GM19372 (cell line): ENCODE measurements around the gene RPS6KA5.
"Not testable (repeated sequence)": the region's sequence is repeated elsewhere in the genome, so short reads cannot be mapped to it uniquely, and the experiment has no call there.

Source experiments
- ATAC-seq: cut with Tn5 transposase; IDR thresholded peaks from one replicate; pipeline ENCODE4 v1.9.1; 2021; ENCODE audit warnings: mild to moderate bottlenecking, low read depth, moderate library complexity; ENCODE audit not compliant: unreplicated experiment

The RPS6KA5 gene

DNA sequence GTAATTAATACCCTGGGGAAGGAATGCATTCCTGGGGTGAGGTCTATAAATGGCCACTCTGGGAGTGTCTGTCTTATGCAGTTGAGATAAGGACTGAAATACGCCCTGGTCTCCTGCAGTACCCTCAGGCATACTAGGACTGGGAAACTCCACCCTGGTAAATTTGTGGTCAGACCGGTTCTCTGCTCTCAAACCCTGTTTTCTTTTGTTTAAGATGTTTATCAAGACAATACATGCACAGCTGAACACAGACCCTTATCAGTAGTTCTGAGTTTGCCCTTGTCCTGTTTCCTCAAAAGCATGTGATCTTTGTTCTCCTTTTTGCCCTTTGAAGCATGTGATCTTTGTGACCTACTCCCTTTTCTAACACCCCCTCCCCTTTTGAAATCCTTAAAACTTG lies 106.8 kb downstream of the RPS6KA5 start:
- ATAC-seq = not testable (repeated sequence)

DNA sequence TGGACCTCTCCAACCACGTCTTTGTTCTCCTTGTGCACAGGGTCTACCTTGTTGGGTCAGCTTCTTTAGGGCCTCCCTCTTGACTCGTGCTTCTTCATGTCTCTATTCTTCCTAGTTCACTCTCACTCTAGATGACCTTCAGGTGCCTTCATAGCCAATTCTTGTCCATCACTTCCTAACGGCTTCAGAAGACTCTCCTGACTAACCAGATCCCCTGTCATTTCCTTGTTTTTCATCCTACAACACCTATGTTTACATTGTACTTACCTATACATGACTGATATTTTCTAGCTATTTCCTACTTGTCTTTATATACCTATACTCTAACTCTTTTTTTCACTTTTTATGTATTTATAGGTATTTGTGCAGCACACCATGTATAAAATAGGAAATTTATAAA lies 117.1 kb downstream of the RPS6KA5 start:
- no peak for ATAC-seq

DNA sequence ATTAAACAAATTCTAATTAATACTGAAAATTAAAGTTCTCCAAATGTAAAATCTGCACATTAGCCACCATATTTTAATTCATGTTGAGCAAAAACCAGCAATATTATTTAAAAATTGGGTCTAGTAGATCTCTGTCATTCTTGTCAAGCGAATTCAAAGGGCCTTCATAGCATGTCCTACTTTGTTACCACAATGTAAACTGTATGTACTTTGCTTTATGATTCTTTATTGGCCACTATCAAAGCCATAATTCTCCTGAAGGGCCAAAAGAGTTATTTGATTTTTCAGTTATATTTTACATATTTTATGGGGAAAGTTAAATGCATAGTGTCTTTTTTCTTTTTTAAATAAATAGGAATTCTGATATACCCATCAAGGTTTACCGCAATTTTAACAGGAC lies 117.9 kb downstream of the RPS6KA5 start:
- no peak for ATAC-seq

DNA sequence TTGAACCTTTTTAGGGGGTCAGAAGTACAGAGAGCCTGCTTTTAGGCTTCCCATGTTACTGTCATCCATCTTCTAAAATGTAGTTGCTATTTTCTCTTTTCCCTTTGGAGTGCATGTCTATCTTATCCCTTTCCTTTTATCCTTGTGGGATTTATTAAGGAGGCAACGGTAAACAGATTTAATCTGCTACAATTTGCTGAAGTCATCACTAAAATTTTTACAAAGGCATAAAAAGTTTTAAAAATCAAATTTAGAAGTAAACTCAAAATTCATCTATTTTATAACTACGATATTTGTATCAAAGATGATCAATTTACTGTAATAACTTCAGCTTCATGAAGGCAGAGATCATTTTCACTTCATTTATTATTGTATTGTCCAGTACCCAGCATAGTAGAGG lies 118.7 kb downstream of the RPS6KA5 start:
- ATAC-seq = no peak

DNA sequence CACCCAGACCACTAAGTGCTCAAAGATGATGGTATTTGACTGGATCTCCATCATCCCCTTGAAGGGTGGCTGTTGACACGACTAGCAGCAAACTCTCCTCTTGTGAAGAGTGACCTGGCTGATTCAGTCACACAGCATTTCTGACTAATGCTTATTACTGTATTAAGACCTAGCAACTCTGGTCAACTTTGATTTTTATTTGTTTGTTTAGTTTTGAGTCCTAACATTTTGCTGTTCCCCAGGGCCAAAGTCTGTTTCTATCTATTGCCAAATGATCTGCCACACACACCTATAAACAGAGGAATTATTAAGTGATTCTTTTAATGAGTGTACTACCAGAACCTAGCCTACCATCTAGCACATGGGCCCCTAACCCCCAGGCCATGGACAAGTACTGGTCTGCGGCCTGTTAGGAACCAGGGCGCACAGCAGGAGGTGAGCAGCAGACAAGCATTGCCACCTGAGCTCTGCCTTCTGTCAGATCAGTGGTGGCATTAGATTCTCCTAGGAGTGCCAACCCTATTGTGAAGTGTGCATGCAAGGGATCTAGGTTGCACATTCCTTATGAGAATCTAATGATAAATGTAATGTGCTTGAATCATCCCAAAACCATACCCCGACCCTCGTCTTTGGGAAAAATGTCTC lies 120.0 kb downstream of the RPS6KA5 start:
- no peak for ATAC-seq

DNA sequence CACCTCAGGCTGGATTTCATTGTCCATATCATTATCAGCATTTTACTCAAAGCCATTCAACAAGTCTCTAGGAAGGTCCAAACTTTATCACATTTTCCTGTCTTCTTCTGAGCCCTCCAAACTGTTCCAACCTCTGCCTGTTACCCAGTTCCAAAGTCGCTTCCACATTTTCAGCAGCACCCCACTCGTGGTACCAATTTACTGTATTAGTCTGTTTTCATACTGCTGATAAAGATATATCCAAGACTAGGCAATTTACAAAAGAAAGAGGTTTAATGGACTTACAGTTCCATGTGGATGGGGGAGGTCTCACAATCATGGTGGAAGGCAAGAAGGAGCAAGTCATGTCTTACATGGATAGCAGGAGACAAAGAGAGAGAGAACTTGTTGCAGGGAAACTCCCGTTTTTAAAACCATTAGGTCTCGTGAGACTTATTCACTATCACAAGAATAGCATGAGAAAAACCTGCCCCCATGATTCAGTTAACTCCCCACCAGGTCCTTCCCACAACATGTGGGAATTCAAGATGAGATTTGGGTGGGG lies 121.1 kb downstream of the RPS6KA5 start:
- not testable (repeated sequence) for ATAC-seq

DNA sequence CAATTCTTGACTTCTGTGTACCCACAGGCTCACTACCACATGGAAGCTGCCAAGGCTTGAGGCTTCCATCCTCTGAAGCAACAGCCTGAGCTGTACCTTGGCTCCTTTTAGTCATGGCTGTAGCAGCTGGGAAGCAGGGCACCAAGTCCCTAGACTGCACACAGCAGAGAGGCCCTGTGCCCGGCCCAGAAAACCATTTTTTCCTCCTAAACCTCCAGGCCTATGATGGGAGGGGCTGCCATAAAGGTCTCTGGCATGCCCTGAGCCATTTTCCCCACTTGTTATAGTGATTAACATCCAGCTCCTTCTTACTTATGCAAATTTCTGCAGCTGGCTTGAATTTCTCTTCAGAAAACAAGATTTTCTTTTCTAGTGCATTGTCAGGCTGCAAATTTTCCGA lies 121.8 kb downstream of the RPS6KA5 start:
- no peak for ATAC-seq

DNA sequence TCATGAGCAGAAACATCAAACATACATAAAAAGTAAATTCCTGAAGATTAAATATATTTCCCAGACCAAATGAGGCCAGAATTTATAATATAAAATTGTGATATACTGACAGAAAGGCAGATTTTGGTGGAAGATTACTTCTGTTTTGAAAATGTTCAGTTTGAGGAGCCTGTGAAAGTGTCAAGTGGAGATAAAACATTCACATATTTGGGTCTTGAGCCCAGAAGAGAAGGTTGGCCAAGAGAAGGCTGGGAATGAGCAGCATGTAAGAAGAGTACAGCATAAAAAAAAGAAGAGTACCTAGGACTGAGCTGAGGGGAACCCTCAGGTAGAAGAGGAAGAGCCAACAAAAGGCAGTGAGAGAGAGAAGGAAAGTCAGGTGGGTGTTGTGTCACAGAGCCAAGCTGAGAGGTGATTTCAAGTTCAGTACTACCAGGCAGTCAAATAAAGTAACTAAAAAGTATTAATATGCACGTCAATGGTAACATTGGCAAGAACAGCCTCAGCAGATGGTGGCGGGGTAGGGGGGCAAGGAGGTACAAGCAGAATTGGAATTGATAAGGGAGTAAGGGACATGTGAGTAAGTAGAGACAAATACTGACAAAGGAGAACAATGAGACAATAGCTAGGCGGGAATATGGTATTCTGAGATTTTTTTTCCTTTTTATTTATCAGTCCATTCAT lies 123.5 kb downstream of the RPS6KA5 start:
- ATAC-seq = no peak

DNA sequence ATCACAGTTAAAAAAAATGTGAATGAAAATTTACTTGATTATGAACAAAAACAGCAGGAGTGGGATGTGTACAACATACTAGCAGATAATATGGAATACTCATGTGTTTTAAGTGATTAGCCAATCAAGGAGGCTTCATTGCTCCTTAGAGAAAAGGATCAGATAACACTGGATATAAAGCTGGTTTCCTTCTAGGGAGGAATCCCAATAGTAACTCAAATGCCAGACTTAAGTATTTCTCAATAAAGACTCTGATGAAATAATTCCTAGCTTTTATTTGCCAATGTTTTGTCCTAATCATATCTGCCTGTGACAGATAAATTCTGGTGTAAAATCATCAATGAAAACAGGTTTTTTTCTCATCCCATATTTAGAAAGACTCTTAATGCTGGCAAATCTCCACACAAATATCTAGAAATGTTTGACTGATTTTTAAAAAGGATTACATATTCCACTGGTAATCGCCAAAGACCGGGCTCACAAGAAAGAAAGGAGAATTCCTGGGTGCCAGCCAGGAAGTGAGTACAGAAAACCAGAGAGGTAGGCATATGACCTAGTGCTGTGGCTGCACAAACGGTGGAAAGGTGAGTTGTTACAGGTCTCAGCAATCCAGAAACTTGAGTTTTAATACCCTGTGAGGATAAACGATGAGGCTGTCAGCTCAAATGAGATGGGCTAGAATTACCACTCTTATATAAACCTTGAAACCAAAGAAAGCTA lies 135.7 kb downstream of the RPS6KA5 start:
- no peak for ATAC-seq

DNA sequence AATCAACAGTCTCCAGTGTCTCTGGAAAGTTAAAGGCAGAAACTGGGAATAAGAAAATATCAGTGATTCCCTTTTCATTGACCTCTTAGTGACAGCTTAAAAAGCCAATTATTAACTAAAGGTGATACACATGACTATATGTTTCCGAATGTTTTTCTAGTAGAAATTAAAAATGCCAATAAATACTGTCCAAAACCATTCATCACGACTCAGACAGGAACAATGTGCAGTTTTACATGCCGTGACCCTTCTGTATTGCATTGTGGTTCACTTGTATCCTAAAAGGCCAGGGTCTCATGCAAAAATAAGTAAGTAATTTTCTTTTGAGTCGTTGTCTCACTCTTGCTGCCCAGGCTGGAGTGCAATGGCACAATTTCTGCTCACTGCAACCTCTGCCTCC lies 138.3 kb downstream of the RPS6KA5 start:
- ATAC-seq = no peak

DNA sequence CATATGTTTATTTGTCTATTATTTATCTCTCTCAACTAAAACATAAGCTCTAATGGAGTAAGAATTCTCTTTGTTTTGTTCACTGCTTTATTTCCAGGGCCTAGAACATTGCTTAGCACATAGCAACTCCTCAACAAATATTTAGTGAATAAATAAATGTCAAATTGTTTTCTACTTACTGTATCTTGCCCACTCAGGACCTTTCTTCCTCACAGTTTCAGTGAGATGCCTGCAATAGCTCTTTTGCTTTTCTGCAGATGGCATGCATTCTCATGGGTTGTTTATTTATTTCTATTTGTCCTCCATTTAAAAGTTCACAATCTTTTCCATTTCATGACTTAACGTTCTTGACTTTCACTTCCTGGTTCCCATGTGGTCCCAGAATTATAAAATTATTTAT lies 149.3 kb downstream of the RPS6KA5 start:
- ATAC-seq = no peak

DNA sequence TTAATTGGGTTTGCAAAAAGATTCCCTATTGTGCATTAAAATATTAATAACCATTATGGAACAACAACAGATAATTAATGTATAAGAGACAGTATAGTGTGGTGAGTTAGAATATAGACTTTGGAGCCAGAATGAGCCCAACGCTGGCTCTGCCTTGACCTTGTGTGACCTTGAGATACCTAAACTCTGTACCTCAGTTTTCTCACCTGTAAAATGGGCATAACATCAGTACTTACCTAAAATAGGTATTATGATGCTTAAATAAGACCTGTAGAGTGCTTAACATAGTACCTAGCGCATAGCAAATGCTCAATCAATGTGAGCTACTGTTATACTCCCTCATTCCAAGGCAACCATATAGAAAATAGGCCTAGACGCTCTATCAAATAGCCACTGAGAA lies 153.3 kb downstream of the RPS6KA5 start:
- ATAC-seq = no peak

DNA sequence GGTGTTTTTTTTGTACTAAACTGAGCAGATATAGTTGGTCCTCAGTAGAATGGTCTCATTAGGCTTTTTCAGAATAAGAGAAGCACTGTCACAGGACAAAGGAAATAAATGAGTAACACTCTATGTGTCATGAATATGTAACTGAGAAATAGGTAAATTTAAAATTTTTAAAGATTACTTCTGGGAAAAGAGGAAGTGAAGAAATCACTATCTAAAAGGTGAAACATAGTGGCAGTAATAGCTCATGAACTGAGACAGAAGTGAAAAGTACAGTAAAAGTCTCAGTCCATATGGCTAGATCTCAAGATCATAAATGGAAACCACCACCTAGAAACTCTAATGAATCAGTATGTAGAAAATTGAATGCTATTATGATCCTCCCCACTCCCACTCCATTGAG lies 154.9 kb downstream of the RPS6KA5 start:
- ATAC-seq = peak; percentile 90

DNA sequence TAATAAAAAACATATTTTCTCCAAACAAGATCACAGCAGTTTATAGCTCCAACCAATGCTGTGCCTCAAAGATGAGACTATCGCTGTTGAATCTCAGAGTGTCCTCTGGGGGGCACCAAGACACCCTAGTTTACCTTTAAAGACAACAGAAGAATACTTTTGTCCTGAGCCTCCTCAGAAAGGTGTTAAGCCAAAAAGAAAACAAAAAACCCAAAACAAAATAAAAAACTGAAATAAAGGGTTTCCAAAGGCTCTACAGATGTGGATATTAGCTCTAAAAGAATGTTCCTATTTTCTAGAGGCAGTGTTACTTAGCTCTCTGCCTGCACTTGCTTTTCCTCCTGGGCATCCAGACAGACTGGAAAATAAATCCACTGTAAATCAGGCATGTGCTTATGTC lies 157.3 kb downstream of the RPS6KA5 start:
- ATAC-seq = no peak

DNA sequence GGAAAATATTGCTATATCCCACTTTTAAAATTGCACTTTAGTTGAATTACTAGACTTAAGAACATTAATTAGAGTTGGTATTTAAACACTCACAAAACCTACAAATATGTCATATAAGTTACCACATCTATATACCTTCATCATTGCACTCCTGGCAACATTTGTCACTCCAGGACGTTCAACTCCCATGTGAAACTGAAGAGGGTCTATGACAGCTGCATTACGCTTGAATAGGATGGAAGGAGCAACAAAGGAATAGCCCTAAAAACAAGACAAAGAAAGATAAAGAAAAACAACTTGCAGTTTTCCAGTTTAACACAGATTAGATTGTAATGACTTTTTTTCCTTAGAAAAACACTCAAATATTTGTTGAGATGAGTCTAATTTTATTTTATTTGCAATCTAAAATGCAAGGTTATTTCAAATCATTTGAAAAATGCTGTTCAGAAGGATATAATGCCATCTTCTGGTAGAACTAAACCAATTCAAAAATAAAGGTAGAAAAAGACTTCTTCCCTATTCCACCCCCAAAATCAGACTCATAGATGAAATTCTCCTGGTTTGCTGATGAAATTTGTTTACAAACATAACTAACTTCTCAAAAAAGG lies 159.9 kb downstream of the RPS6KA5 start:
- no peak for ATAC-seq

DNA sequence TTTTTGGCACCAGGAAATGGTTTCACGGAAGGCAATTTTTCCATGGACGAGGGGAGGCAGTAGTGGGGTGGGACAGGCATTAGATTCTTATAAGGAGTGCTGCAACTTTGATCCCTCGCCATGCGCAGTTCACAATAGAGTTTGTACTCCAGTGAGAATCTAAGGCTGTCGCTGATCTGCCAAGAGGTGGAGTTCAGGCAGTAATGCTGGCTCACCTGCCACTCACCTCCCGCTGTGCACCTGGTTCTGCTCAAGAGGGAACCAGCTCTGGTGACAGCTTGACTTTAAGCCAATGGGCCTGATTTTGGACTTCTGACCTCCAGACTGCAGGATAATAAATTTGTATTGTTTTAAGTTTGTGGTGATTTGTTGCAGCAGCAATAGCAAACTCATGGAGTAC lies 163.4 kb downstream of the RPS6KA5 start:
- ATAC-seq = no peak

DNA sequence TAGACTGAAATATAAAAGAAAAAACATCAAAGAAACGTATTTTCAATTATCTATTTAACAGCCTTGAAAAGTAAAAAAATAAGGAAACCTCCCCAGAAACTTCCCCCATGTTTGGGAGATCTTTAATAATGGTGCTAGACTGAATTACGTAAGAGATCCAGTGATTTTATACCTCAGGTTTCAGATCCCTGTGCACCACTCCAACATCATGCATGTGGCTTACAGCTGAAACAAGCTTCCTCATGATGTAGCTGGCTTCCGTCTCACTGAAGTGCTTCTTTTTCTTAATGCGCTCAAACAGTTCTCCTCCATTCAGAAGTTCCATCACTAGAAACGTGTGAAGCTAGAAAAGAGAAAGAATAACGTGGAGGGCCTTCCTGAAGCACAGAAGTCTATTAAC lies 166.2 kb downstream of the RPS6KA5 start:
- no peak for ATAC-seq

DNA sequence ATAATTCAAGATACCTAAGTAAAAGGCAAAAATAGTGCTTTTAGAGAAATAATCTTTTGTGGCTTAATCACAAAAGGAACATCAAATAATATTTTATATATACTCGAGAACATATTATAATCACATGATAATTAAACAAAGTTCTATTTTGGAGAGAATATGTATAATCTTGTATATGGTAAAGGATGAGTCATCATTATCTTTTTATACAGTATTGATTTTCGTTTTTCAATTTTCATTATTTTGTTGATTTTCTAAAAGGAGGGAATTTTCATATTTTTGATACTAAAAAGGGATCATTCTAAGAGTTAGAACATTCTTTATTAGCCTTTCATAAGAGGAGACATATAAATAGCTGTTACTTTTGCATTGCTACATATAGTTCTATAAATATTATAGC lies 166.9 kb downstream of the RPS6KA5 start:
- ATAC-seq = no peak

DNA sequence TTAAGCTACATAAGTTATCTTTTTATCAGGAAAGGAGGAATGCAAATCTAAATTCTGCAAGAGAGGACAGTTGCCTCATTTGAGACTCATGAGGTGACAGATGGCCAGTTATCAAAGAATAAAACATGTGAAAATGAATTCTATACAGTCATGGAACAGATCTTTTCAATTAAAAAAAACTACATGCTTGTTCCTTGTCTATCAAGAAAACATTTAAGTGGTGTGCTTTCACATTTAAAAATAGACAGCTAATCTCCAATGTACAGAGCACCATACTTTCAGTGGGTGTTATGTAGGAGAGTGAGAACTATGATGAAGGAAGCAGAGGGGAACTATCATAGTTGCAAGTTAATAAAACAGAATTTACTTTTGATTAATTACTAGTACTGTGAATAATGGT lies 167.5 kb downstream of the RPS6KA5 start:
- no peak for ATAC-seq

DNA sequence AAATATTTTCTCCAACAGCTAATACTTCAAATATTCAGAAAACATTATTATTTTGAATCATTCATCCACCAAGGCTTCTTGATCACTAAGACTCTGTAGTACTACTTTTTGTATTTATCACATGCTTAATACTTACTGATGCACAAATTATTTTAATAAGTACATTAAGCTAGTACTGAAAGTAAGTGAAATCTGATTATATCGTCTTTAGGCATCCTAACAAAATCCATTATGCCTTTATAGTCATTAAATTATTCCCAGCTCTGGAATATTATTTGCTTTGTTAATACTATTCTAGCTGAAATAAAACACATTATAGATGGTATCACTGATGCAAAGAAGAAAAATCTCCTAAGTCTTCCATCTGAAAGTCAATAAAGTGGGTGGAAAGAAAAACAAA lies 169.1 kb downstream of the RPS6KA5 start:
- no peak for ATAC-seq

DNA sequence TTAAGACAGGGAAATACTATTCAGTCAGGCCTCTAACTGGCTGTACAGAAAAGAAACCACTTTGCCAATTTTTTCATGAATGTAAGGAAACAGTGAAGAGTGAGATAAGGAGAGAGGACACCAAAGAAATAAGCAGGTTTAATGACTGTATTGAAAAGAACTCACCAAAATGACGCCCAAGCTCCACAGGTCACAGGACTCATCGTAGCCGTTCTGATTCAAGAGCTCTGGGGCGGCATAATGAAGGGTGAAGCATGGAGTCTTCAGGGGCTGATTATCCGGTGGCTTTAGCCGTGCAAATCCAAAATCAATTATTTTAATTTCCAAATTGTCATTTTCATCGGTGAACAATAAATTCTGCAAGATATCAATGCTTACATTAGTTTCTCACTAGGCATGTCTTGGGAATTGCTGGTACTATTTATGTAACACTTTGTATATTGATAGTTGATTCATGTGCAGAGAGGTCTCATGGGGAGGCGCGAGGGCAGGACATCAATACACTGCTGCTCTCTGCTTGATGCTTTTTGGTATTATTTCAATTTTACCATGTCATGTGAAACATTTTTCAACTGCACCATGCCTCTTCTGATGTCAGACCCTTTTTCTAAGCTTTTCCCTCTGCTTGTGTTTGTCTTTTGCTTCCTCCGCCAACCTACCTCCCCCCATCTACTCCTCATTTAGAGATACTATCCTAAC lies 170.0 kb downstream of the RPS6KA5 start:
- no peak for ATAC-seq
